ENCODE data around the gene INPP5K.

DNA sequence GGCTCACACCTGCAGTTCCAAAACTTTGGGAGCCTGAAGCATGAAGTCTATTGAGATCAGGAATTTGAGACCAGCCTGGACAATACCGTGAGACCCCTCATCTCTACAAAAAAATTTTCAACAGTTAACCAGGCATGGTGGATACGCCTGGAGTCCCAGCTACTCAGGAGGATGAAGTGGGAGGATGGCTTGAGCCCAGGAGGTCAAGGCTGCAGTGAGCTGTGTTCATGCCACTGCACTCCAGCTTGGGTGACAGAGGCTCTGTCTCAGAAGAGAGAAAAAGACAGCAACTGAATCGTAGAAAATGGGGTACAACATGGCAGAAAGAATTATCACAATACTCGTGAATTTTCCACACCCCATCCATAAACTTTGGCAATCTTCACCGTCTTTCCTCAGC, 63.6 kb downstream of the INPP5K start:
- TF ChIP-seq CTCF (IDR thresholded peaks at IDR 0.05 in 8 of 11, conservative IDR thresholded peaks at IDR 0.05 in 3 of 11) (no peak), POLR2A (IDR thresholded peaks at IDR 0.05) (no peak), POLR2AphosphoS5 (IDR thresholded peaks at IDR 0.05) (no peak)
